ENCODE data around the gene PTAFR. TPM values are rescaled to one million over a fixed set of nuclear protein-coding genes. Genes with fewer than 3 reads are reported as not detected.
A peak's percentile ranks its signal among the peaks of the same experiment; 100 is the strongest.

The PTAFR gene
- total RNA-seq, 1 experiment from 2014 or later = not detected

DNA sequence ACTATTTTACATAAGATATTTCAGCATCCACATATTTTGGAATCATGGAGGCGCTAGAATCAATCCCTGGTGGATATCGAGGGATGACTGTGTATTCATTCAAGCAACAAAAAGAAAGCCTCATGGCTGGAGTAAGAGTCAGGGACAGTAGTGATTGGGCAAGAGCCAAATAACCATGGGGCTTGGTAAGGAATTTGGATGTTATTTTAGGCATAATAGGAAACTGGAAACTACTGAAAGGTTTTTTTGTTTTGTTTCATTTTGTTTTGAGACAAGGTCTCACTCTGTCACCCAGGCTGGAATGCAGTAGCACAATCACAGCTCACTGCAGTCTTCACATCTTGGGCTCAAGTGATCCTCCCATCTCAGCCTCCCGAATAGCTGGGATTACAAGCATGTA is 54.3 kb downstream of the PTAFR start:
- DNase-seq (ENCODE audit: low read depth) = peak; percentile 39

DNA sequence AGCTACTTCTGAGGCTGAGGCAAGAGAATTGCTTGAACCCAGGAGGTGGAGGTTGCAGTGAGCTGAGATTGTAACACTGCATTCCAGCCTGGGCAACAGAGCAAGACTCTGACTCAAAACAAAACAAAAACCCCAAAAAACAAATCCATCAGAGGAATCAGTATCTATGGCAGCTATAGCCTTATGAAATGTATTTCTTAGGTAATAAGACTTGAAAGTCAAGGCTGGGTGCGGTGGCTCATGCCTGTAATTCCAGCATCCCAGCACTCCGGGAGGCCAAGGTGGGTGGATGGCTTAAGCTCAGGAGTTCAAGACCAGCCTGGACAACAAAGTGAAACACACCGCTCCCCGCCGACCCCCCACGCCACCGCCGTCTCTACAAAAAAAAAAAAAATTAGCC is 56.9 kb downstream of the PTAFR start:
- DNase-seq (ENCODE audit: low read depth) = no peak

DNA sequence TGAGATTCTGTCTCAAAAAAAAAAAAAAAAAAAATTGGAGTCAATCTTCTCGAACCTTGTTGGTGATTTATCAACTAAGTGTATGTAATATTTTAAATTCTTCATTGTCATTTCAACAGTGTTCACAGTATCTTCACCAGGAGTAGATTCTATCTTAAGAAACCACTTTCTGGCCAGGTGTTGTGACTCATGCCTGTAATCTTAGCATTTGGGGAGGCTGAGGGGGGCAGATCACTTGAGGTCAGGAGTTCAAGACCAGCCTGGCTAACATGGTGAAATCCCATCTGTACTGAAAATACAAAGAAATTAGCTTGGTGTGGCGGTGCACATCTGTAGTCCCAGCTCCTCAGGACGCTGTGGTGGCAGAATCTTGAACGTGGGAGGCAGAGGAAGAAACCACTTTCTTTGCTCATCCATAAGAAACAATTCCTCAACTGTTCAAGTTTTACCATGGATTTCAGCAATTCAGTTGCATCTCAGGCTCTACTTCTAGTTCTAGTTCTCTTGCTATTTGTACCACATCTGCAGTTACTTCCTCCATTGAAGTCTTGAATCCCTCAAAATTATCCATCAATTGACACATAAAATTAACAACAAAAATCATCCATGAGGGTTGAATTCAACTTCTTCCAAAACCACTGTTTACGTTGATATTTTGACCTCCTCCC is 57.7 kb downstream of the PTAFR start:
- DNase-seq (ENCODE audit: low read depth) = no peak

DNA sequence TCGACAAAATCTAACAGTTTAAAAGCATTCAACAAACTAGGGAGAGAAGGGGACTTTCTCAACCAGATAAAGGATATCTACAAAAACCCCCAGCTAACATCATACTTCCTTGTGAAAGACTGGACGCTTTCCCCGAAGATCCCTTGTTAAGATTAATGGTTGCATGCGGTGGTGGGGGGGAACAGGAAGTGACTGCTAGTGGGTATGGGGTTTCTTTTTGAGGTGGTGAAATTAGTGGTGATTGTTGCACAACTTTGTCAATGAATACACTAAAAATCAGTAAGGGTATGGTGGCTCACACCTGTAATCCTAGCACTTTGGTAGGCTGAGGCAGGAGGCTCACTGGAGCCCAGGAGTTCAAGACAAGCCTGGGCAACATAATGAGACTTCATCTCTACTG is 61.2 kb downstream of the PTAFR start:
- DNase-seq (ENCODE audit: low read depth) = no peak

DNA sequence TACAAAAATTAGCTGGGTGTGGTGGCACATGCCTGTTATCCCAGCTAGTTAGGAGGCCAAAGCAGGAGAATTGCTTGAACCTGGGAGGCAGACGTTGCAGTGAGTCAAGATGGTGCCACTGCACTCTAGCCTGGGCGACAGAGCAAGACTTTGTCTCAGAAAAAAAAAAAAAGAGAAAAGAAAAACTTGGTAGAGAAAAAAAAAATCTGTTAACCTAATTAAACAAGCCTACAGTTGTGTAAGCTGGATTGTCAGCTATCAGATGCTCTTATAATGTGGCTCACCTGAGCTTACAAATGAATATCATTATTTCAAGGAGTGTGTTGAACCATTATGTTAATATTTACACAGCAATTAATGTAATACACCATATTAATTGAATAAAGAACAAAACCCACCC is 61.6 kb downstream of the PTAFR start:
- no peak for DNase-seq (ENCODE audit: low read depth)

DNA sequence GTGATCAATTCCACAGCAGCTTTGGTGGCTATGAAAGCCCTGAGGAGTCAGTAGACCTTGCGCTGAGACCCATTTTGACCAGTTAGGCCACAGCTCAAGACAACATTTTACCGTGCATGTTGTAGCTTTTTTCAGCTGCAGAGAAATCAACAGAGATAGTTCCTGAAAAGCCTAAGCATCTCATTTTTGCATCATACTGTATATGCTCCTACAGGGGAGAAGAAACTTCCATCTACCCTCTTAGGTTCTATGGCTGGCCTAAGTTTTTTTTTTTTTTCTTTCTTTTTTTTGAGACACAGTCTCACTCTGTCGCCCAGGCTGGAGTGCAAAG is 63.3 kb downstream of the PTAFR start:
- no peak for DNase-seq (ENCODE audit: low read depth)

DNA sequence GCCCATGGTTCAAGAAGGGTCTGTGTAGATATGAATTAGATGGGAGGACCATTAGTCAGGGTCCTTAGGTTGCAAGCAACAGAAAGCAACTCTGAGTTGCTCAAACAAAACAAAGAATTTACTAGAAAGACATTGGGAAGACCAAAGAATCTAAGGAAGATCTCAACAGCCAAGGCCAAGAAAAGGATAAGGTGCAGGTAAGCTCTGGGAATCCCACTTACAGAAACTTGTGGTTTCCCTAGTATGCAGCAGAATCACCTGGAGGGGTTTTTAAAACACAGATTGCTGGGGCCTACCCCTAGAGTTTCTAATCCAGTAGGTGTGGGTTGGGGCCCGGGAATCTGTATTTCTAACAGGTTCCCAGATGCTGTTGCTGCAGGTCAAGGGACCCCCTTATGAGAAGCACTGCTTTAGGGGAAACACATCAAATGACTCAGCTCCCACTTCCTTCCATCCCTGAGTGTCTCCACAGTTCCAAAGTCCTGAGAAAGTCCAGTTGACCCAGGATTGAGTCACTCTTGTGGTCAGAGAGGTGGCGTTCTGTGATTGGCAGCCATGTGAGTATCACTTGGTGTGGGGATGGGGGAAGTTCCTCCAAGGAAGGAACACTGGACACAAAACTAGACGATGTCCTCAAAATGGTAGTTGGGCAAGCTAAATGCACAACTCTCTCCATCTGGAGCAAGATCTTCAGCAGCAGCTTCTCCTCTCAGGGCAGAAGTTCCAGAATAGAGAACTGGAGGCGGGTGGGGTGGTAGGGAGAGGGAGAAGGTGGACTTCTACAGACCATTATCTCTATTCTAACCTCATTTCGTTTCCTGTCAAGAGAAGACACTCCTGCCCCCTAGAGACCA is 63.9 kb downstream of the PTAFR start:
- DNase-seq (ENCODE audit: low read depth) = peak; percentile 92

DNA sequence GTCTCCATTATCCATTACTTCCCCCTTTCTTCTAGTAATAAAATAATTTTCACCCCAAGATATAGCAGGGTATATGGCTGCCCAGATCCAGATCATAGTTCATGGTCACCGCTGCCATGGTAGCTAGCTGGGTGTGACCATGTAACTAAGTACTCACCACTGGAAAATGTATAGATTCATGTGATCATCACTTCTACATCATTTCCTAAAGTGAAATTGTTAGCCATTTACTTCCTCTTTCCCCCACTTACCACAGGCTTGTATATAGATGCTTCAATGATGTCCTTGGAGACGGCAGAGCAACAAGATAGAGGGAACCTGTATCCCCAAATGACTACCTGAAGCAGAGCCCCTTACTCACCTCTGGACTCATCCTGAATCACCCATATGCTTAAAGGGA is 65.3 kb downstream of the PTAFR start:
- no peak for DNase-seq (ENCODE audit: low read depth)

DNA sequence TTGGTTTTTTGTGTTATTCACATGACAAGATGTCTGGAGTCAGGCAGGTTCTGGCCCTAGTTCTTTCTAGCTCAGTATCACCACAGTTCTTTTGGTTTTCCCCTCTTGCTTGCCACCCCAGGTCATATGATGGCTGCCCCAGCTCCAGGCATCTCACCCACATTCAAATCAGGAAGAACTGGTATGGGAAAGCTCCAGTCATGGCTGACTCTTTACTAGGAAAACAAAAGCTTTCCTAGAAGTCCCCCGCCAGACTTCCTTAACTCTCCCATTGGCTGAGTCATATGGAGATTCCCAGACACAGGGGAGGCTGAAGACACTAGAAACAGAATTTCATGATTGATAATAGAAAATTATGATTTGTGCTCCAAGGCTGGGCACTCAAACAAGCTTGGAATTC is 65.9 kb downstream of the PTAFR start:
- DNase-seq (ENCODE audit: low read depth) = peak; percentile 39

DNA sequence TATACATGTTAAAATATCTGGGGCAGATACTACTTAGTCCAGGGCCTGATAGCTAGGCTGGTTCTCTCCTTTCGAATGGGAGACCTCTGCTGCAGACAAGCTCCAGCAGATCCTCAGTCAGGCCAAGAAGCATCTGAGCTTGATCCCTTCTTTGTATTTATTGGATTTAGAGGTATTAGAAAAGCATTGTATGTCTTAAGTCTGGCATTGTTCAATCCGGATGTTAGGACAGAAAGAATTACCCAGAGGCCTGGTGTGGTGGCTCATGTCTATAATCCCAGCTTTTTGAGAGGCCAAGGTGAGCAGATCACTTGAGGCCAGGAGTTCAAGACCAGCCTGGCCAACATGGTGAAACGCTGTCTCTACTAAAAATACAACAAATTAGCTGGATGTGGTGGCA is 66.9 kb downstream of the PTAFR start:
- no peak for DNase-seq (ENCODE audit: low read depth)

DNA sequence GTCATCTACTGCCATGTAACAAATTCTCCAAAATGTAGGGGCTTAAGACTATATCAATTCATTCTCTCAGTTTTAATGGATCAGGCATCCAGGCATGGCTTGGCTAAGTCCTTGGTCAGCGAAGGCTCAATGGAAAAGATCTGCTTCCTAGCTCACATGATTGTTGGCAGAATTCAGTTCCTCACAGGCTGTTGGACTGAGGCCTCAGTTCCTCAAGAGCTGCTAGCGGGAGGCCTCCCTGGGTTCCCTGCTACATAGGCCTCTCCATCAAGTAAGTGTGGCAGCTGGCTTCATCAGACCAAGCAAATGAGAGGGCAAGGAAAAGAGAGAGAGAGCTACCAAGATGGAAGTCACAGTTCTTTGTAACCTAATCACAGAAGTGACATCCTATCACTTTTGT is 68.5 kb downstream of the PTAFR start:
- no peak for DNase-seq (ENCODE audit: low read depth)

DNA sequence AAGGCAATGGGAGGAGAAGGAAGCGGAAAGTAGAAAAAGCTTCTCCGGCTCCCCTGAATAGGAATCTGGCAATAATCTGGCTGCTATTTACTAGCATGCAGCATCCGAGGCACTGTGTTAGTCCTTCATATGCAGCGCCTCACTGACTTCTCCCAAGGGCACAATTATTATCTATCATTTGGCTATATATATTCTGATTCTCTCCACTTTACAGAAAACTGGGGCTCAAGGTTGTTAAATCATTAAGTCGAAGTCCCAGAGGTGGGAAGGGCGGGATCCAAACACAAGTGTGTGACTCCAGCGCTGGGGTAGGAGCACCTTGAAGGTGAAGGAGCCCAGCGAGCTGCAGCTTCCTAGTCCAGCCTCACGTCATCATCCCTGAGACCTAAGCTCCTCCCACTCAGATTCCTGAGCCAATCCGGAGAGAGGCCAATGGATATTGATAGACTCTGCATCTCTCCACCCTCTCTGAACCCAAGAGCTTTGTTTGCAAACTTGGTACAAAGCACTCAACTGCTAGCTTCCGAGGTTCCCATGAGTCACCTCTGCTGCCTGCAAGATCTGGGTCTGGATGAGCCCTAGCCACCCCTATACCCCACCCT is 71.5 kb downstream of the PTAFR start:
- DNase-seq (ENCODE audit: low read depth) = peak; percentile 81

DNA sequence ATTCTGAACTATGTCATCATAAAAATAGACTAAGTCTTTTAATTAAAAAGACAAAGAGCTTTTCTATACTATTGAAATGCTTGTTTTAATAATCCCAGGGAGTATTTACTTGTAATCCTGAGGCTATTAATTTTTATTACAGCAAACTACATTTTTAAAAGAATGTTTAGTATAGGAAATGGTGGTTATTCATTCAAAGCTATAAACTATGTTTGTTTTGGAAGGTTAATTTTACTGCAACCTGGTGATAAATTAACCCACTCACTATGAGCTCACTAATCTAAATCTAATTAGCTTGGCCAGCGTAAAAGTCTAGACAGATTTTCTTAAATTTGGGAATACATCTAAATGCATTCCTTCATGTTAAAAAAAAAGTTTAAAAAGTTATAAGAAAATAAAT is 74.3 kb downstream of the PTAFR start:
- DNase-seq (ENCODE audit: low read depth) = no peak

DNA sequence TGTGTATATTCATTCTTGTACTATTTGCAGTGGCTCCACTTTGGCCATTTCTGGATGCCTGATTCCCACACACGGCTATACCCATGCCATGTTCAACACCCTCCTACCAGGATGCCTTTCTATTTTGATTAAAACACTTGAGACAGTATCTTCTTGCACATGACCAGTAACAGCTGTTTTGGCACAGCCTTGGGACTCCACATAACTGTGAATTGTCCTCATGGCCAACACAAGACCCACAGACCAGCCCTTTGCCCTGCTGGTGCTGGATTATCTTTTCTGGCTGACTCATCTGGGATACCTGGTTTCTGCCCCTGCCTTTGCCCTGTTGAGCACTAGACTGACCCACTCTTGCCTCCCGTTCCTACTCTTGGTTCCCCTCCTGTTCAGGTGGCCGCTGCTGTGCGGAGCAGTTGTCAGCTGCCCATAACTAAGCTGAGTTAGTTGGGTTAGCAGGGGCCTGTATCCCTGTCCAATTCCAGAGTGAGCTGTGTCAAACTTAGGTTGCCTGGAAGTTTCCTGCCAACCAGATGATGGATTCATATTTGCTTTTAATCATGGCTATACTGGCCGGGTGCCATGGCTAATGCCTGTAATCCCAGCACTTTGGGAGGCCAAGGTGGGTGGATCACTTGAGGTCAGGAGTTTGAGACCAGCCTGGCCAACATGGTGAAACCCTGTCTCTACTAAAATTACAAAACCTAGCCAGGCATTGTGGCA is 77.3 kb downstream of the PTAFR start:
- peak; percentile 61 for DNase-seq (ENCODE audit: low read depth)

Other genes with a start within 250 kb of the PTAFR start
- not detected in 2 replicates for gene SMPDL3B, start 241.7 kb downstream of the PTAFR start, total RNA-seq (2014; rRNA removed)
- 6.1 and 6.5 TPM in 2 replicates for gene XKR8, start 216.7 kb downstream of the PTAFR start, total RNA-seq (2014; rRNA removed)
- 14.3 and 15.2 TPM in 2 replicates for gene EYA3, start 88.1 kb downstream of the PTAFR start, total RNA-seq (2014; rRNA removed)
- gene DNAJC8, start 56.3 kb upstream of the PTAFR start, total RNA-seq (2014; rRNA removed) = 98.7 and 101 TPM in 2 replicates
- 183 and 197 TPM in 2 replicates for gene ATP5IF1, start 59.4 kb upstream of the PTAFR start, total RNA-seq (2014; rRNA removed)
- 17.4 and 18.9 TPM in 2 replicates for gene SESN2, start 82.8 kb upstream of the PTAFR start, total RNA-seq (2014; rRNA removed)
- gene MED18, start 152.3 kb upstream of the PTAFR start, total RNA-seq (2014; rRNA removed) = 18.4 and 19.2 TPM in 2 replicates
- 12.6 and 19.7 TPM in 2 replicates for gene PHACTR4, start 193.1 kb upstream of the PTAFR start, total RNA-seq (2014; rRNA removed)